GM12878 (cell line): Measurements from ENCODE around the gene SYNPO2L. TPM values are rescaled to one million over a fixed set of nuclear protein-coding genes. Genes with fewer than 3 reads are reported as not detected.

Experiments used
- ATAC-seq: fragments of 200-7000 bp; cut with Tn5 transposase; 3 replicates; pipeline ENCODE4 v1.9.1; 2020; ENCODE audit warnings: mild to moderate bottlenecking, moderate library complexity
- BruUV-seq: library from RNA; stranded (reverse); fragments of 400-500 nt; replicated peaks from 2 replicates; lab custom pipeline; 2021; lab: Mats Ljungman, UMichigan
- CTCF ChIA-PET: fragments of 300-600 bp; sonication (Branson Sonifier 250); formaldehyde crosslinking; extraction: SDS; loops from one replicate; lab custom pipeline; 2021; ENCODE audit warnings: inconsistent platforms; lab: Yijun Ruan, JAX
- POLR2A ChIA-PET: fragments of 350-600 bp; formaldehyde crosslinking; extraction: SDS; loops from one replicate; lab custom pipeline; 2021; ENCODE audit warnings: inconsistent platforms; lab: Charles Lee
- RAD21 ChIA-PET: fragments of 300-600 bp; sonication (Branson Sonifier 250); formaldehyde crosslinking; loops from one replicate; lab custom pipeline; 2023; ENCODE audit warnings: antibody characterized with exemption; ENCODE audit not compliant: unreplicated experiment; lab: Charles Lee
- SMC1A ChIA-PET: fragments of 300-600 bp; sonication (Branson Sonifier 250); formaldehyde crosslinking; loops from one replicate; lab custom pipeline; 2023; ENCODE audit not compliant: unreplicated experiment, uncharacterized antibody; lab: Charles Lee
- DNase-seq: peaks from one replicate; pipeline ENCODE4 v3.0.0-alpha.2; 2011; ENCODE audit warnings: low read depth, low spot score
- FAIRE-seq: peaks from 3 replicates; lab custom pipeline; 2011; peaks lifted over from hg19 to GRCh38; lab: Jason Lieb, UNC
- H2AFZ ChIP-seq: 2 replicates; pipeline ENCODE4 v1.6.0; 2011; ENCODE audit warnings: low read depth, low read length, control low read depth; ENCODE audit not compliant: control insufficient read depth
- H3K27ac ChIP-seq: 2 replicates; pipeline ENCODE4 v1.5.1; 2011; ENCODE audit warnings: control low read depth; ENCODE audit not compliant: control insufficient read depth, insufficient read depth
- H3K27me3 ChIP-seq, 2 experiments: replicated peaks in 1 of 2; 2 replicates each; pipeline versions ENCODE4 v1.6.0 to v1.6.1; 2011; ENCODE audit warnings: low read length in 1 of 2; ENCODE audit not compliant: control insufficient read depth in 2 of 2, insufficient read depth in 2 of 2
- H3K36me3 ChIP-seq, 2 experiments: 2 replicates each; pipeline ENCODE4 v1.5.1; 2011; ENCODE audit warnings: low read length in 1 of 2; ENCODE audit not compliant: control insufficient read depth in 2 of 2, insufficient read depth in 2 of 2
- H3K4me1 ChIP-seq: 2 replicates; pipeline ENCODE4 v1.6.1; 2011; ENCODE audit warnings: mild to moderate bottlenecking, low read length, moderate library complexity, mixed read lengths; ENCODE audit not compliant: control insufficient read depth, insufficient read depth
- H3K4me2 ChIP-seq: 2 replicates; pipeline ENCODE4 v1.6.0; 2011; ENCODE audit warnings: control low read depth; ENCODE audit not compliant: control insufficient read depth, insufficient read depth
- H3K4me3 ChIP-seq: fragments of 200-600 bp; sonication (generic); 2 replicates; pipeline ENCODE4 v1.5.1; 2016
- H3K79me2 ChIP-seq: 2 replicates; pipeline ENCODE4 v1.6.0; 2011; ENCODE audit warnings: low read length; ENCODE audit not compliant: control insufficient read depth, insufficient read depth
- H3K9ac ChIP-seq: 2 replicates; pipeline ENCODE4 v1.8.0; 2011; ENCODE audit warnings: low read length, control low read depth, mixed read lengths; ENCODE audit not compliant: control insufficient read depth, insufficient read depth
- H3K9me3 ChIP-seq: replicated peaks from 3 replicates; pipeline ENCODE4 v1.5.1; 2011; ENCODE audit warnings: mild to moderate bottlenecking, low read length; ENCODE audit not compliant: control insufficient read depth, insufficient read depth
- H4K20me1 ChIP-seq: 2 replicates; pipeline ENCODE4 v1.6.0; 2011; ENCODE audit not compliant: control insufficient read depth, insufficient read depth
- CBX3 ChIP-seq: fragments of 200-600 bp; sonication (generic); IDR thresholded peaks from 2 replicates; pipeline ENCODE4 v1.6.1; 2016; ENCODE audit warnings: low read depth, borderline replicate concordance
- HDAC2 ChIP-seq: fragments of 200-600 bp; sonication (generic); IDR thresholded peaks from 2 replicates; pipeline ENCODE4 v1.6.1; 2017
- IKZF1 ChIP-seq: fragments of 450-650 bp; conservative IDR thresholded peaks from 2 replicates; pipeline ENCODE4 v1.6.1; 2017; ENCODE audit warnings: antibody characterized with exemption, mild to moderate bottlenecking
- IKZF2 ChIP-seq, 2 experiments: fragments of 450-650 bp; IDR thresholded peaks; 2 replicates each; pipeline ENCODE4 v1.6.1; 2017; ENCODE audit warnings: mild to moderate bottlenecking in 2 of 2, moderate library complexity in 2 of 2
- MTA2 ChIP-seq: fragments of 450-650 bp; IDR thresholded peaks from 2 replicates; pipeline ENCODE4 v1.6.1; 2016; ENCODE audit warnings: low read depth, mild to moderate bottlenecking, moderate library complexity
- NBN ChIP-seq: fragments of 450-650 bp; IDR thresholded peaks from 2 replicates; pipeline ENCODE4 v1.6.1; 2016
- NFIC ChIP-seq: IDR thresholded peaks from 2 replicates; pipeline ENCODE4 v1.6.1; 2012; ENCODE audit warnings: low read depth, mild to moderate bottlenecking, inconsistent platforms, low read length, moderate library complexity
- NFYA ChIP-seq: IDR thresholded peaks from 2 replicates; pipeline ENCODE4 v1.6.1; 2011; ENCODE audit warnings: low read depth, mild to moderate bottlenecking, low read length, improper control_type of control experiment, borderline replicate concordance
- NR2C2 ChIP-seq: IDR thresholded peaks from 2 replicates; pipeline ENCODE4 v1.6.1; 2011; ENCODE audit warnings: borderline replicate concordance, low read depth; ENCODE audit not compliant: control insufficient read depth, insufficient read length
- NRF1 ChIP-seq: conservative IDR thresholded peaks from 2 replicates; pipeline ENCODE4 v1.6.1; 2011; ENCODE audit warnings: mild to moderate bottlenecking, low read depth, low read length, improper control_type of control experiment
- POLR2A ChIP-seq: IDR thresholded peaks from 2 replicates; pipeline ENCODE4 v1.6.1; 2011; ENCODE audit warnings: low read depth, mild to moderate bottlenecking, low read length
- SREBF1 ChIP-seq: IDR thresholded peaks from 2 replicates; pipeline ENCODE4 v1.6.1; 2012; ENCODE audit warnings: mild to moderate bottlenecking, low read length
- ZNF384 ChIP-seq: IDR thresholded peaks from 2 replicates; pipeline ENCODE4 v1.6.1; 2012; ENCODE audit warnings: low read depth, mild to moderate bottlenecking, low read length, improper control_type of control experiment, borderline replicate concordance
- WGBS: methylation state at CpG from one replicate; pipeline ENCODE4 v1.1.6; 2016; ENCODE audit warnings: low lambda C conversion rate; ENCODE audit not compliant: insufficient replicate concordance, insufficient coverage; ENCODE audit errors: missing lambda C conversion rate; 5-methylcytosine and 5-hydroxymethylcytosine counted together
- in situ Hi-C: fragments of 300-500 bp; cut with MboI; formaldehyde crosslinking; loops from 9 replicates; pipeline ENCODE4 v1.14.3; 2018; ENCODE audit warnings: mixed read lengths
- intact Hi-C: fragments of 100-400 bp; cut with micrococcal nuclease; formaldehyde crosslinking; loops from one replicate; pipeline ENCODE4 v1.14.2; 2022; ENCODE audit not compliant: unreplicated experiment
- polyA plus RNA-seq, 11 experiments: library from polyadenylated mRNA; depleted of rRNA in 4 of 11; unstranded in 6 of 11; stranded (reverse) in 5 of 11; fragments of >200 nt; fragmentation: Nextera tagmentation in 4 of 11; fragmentation: Illumina TruSeq in 1 of 11; extraction: Ambion mirVana in 4 of 11; extraction: Trizol in 1 of 11; gene quantifications; 1 replicate in 1 of 11; 2 replicates in 10 of 11; pipeline versions ENCODE4 v1.2.1 to v1.2.3, GENCODE V29; 2011 to 2016; ENCODE audit warnings: inconsistent platforms in 2 of 11, missing spikeins in 2 of 11, low read depth in 1 of 11
- total RNA-seq, 4 experiments: library from RNA; depleted of rRNA in 3 of 4; stranded (reverse); fragments of >200 nt in 3 of 4; fragmentation: Illumina TruSeq in 1 of 4; extraction: Trizol in 1 of 4; gene quantifications; 2 replicates each; pipeline versions ENCODE4 v1.2.1 to v1.2.3, GENCODE V29; 2013 to 2021
- TF ChIP-seq, protein P1 (sequence below): fragments of 450-650 bp; IDR thresholded peaks from 2 replicates; pipeline ENCODE4 v1.6.1; 2018; ENCODE audit warnings: borderline replicate concordance, mild to moderate bottlenecking; ENCODE audit not compliant: partially characterized antibody
- TF ChIP-seq, protein P2 (sequence below): fragments of 450-650 bp; conservative IDR thresholded peaks from 2 replicates; pipeline ENCODE4 v1.6.1; 2017; ENCODE audit warnings: mild to moderate bottlenecking, moderate library complexity

The SYNPO2L gene
- total and polyA plus RNA-seq, 10 of the 15 experiments (the other 5 are each of a cell fraction or from before 2014, with no cell fraction given): 0.01 to 2.3 (median 0.59) TPM

DNA sequence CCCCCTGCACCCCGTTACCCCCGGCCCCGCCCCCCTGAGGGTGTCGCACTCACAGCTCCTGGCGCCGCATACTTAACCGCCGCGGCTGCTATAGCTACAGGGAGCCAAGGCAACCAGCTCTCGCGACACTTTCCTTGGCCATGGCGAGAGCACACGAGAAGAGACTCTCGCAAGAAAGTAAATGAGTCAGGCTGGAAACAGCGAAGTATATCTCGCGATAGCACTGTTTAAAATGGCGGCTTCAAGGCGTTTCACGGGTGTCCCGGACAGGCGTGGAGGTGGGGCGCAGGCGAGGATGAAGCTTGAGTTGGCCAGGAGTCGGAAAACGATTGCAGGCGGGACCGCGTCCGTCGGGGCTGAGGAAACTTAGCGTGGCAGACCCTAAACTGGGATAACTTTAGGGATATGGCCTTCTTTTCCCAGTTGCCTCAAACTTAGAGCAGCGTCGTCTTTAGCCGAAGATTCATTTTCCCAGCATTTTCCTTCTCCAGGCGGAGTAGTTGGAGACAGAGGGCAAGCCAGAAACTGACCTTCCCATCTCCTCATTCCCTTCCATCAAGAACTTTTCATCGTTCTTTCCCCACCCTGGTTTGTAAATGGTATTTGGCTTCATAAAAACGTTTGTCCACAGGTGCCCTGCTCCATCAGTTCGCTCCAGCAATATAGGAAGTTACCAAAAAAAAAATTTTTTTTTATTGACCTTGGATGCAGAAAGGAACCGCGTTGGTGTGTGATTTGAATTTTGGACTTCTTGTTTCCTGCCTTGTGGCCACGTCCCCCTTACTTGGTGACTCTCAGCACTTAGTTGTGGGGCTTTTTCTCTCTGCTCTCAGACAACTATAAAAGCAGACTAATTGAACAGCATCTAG, 29.7 kb downstream of the SYNPO2L start (continued):
- TF ChIP-seq, protein P1, sequence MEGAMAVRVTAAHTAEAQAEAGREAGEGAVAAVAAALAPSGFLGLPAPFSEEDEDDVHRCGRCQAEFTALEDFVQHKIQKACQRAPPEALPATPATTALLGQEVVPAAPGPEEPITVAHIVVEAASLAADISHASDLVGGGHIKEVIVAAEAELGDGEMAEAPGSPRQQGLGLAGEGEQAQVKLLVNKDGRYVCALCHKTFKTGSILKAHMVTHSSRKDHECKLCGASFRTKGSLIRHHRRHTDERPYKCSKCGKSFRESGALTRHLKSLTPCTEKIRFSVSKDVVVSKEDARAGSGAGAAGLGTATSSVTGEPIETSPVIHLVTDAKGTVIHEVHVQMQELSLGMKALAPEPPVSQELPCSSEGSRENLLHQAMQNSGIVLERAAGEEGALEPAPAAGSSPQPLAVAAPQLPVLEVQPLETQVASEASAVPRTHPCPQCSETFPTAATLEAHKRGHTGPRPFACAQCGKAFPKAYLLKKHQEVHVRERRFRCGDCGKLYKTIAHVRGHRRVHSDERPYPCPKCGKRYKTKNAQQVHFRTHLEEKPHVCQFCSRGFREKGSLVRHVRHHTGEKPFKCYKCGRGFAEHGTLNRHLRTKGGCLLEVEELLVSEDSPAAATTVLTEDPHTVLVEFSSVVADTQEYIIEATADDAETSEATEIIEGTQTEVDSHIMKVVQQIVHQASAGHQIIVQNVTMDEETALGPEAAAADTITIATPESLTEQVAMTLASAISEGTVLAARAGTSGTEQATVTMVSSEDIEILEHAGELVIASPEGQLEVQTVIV: peak; percentile 82

DNA sequence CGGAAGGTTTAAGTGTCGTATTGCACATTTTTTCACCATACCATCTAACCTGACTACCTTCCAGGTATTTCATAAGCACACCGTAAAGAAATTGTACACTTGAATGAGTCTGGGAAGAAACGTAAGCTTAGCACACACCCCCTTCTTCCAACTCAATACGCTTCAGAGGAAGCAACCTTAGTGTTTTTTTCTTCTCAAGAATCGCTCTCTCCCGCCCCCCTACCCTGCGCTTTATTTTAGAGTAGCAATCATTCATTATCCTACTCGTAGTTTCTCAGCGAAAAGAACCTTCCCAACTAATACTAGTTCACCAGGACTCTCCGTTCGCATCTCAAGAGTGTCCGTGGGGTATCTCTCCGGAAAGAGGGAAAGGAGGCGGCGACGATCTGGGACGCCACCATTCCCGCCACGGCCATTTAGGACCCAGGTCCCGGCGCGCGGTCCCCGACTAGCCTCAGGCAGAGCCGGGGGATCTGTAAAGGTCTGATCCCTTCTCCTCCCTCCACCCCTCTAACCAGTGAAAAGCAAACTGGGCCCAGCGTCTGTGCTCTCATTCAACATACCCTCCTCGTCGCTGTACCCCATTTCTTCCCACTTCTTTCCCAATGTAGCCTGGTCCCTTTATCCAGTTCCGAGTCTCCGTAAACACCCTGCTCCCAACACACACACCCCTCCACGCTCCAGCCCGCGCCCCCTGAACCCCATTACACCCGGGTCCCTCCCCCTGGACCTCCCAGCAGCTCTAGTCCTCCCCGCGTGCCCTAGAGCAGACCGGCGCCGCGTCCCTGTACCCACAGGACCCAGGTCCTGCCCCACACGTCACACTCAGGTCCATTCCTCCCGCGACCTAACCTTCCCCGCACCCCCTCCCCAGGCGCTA, 30.6 kb downstream of the SYNPO2L start:
- Histone ChIP-seq H3K36me3 (no peaks in the 10 kb centered on the region), H3K4me1 (peaks cover 5% of the 10 kb centered on the region), H2AFZ (peak overlapping the region; percentile 91), H3K9ac (peak overlapping the region; percentile 72), H3K79me2 (peaks cover 10% of the 10 kb centered on the region), H3K27me3 (no peaks in the 10 kb centered on the region), H3K27ac (no peak overlapping the region; the same call in 1 of the 2 replicates), H3K4me2 (peak overlapping the region; percentile 58), H4K20me1 (no peaks in the 10 kb centered on the region), H3K9me3 (no peaks in the 10 kb centered on the region), H3K4me3 (peak overlapping the region; percentile 87; the same call in 1 of the 2 replicates)
- FAIRE-seq (no peak), ATAC-seq (peak; percentile 78), DNase-seq (no peak)
- BruUV-seq: TSS peak; percentile 54
- SMC1A ChIA-PET: interaction anchor here (0.5 to 6.6 kb wide), 7 partner anchors 19 to 578 kb away, joined by 3 to 38 read pairs (median 4); partner anchors contain the start of gene USP54
- CTCF ChIA-PET: interaction anchor here (0.6 to 3.7 kb wide), 6 partner anchors 19 to 255 kb away, joined by 3 to 20 read pairs (median 3); no protein-coding TSS in a partner anchor
- intact Hi-C loops: loop anchor here (5.0 kb wide), 1 partner anchor 98 kb away; no protein-coding TSS in a partner anchor
- in situ Hi-C loops: no loop called here
- WGBS: 1% methylated on average over 38 of the region's 46 CpGs
- POLR2A ChIA-PET: interaction anchor here (0.5 to 1.6 kb wide), 8 partner anchors 9 to 377 kb away, joined by 3 to 7 read pairs (median 3); no protein-coding TSS in a partner anchor
- RAD21 ChIA-PET: interaction anchor here (0.6 to 7.3 kb wide), 11 partner anchors 19 to 362 kb away, joined by 3 to 33 read pairs (median 3); partner anchors contain the start of genes CFAP70, CHCHD1 and PPP3CB
- no peak for TF ChIP-seq NR2C2
- no peak for TF ChIP-seq MTA2
- TF ChIP-seq NBN: 0 out of 2 replicates have a peak, but pooled peaks have one; percentile 9
- TF ChIP-seq NFYA: no peak
- TF ChIP-seq IKZF1: 0 out of 2 replicates have a peak, but pooled peaks have one; percentile 13
- no peak for TF ChIP-seq ZNF384
- TF ChIP-seq SREBF1: no peak
- no peak for TF ChIP-seq HDAC2
- TF ChIP-seq NRF1: no peak
- TF ChIP-seq, protein P2, sequence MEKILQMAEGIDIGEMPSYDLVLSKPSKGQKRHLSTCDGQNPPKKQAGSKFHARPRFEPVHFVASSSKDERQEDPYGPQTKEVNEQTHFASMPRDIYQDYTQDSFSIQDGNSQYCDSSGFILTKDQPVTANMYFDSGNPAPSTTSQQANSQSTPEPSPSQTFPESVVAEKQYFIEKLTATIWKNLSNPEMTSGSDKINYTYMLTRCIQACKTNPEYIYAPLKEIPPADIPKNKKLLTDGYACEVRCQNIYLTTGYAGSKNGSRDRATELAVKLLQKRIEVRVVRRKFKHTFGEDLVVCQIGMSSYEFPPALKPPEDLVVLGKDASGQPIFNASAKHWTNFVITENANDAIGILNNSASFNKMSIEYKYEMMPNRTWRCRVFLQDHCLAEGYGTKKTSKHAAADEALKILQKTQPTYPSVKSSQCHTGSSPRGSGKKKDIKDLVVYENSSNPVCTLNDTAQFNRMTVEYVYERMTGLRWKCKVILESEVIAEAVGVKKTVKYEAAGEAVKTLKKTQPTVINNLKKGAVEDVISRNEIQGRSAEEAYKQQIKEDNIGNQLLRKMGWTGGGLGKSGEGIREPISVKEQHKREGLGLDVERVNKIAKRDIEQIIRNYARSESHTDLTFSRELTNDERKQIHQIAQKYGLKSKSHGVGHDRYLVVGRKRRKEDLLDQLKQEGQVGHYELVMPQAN: 0 out of 2 replicates have a peak, but pooled peaks have one; percentile 43
- TF ChIP-seq NFIC: no peak
- no peak for TF ChIP-seq POLR2A
- TF ChIP-seq CBX3: no peak
- TF ChIP-seq IKZF2 (IDR thresholded peaks at IDR 0.05): peak in 1 of 2 experiments; percentile 16; a peak in 1 of 4 replicates
